Measurements from ENCODE around the gene LTBP4.
"Not testable (repeated sequence)": the region's sequence is repeated elsewhere in the genome, so short reads cannot be mapped to it uniquely, and the experiment has no call there.

The LTBP4 gene

GRCh38 chr19:40621966-40622772 is 21.0 kb downstream of the LTBP4 start:
- no peak overlapping the region for H3K4me3 ChIP-seq (ENCODE audit: low read length)
- DNase-seq (ENCODE audit: low read depth, low spot score) = no peak

GRCh38 chr19:40622773-40623075 is 21.6 kb downstream of the LTBP4 start:
- DNase-seq (ENCODE audit: low read depth, low spot score) = no peak
- H3K4me3 ChIP-seq (ENCODE audit: low read length) = no peak overlapping the region

- no peak for DNase-seq (ENCODE audit: low read depth, low spot score)
- H3K4me3 ChIP-seq (ENCODE audit: low read length) = no peak overlapping the region
Observed at GRCh38 chr19:40623403-40624251, 22.5 kb downstream of the LTBP4 start.

GRCh38 chr19:40624369-40625153 is 23.4 kb downstream of the LTBP4 start:
- H3K4me3 ChIP-seq (ENCODE audit: low read length); DNase-seq (ENCODE audit: low read depth, low spot score): not testable (repeated sequence)

- H3K4me3 ChIP-seq (ENCODE audit: low read length) = no peak overlapping the region
- no peak for DNase-seq (ENCODE audit: low read depth, low spot score)
Observed at GRCh38 chr19:40625406-40626120, 24.4 kb downstream of the LTBP4 start.

- DNase-seq (ENCODE audit: low read depth, low spot score) = no peak
- H3K4me3 ChIP-seq (ENCODE audit: low read length) = no peak overlapping the region
Observed at GRCh38 chr19:40626918-40627317, 25.7 kb downstream of the LTBP4 start.

GRCh38 chr19:40627486-40628279 is 26.5 kb downstream of the LTBP4 start:
- no peak overlapping the region for H3K4me3 ChIP-seq (ENCODE audit: low read length)
- no peak for DNase-seq (ENCODE audit: low read depth, low spot score)

GRCh38 chr19:40629346-40629745 is 28.2 kb downstream of the LTBP4 start:
- DNase-seq (ENCODE audit: low read depth, low spot score) = no peak
- H3K4me3 ChIP-seq (ENCODE audit: low read length) = no peak overlapping the region

GRCh38 chr19:40630571-40631160 is 29.5 kb downstream of the LTBP4 start:
- no peak overlapping the region for H3K4me3 ChIP-seq (ENCODE audit: low read length)
- DNase-seq (ENCODE audit: low read depth, low spot score) = no peak

GRCh38 chr19:40632311-40633036 is 31.3 kb downstream of the LTBP4 start:
- DNase-seq (ENCODE audit: low read depth, low spot score) = no peak
- no peak overlapping the region for H3K4me3 ChIP-seq (ENCODE audit: low read length)

GRCh38 chr19:40633207-40633606 is 32.0 kb downstream of the LTBP4 start:
- no peak overlapping the region for H3K4me3 ChIP-seq (ENCODE audit: low read length)
- DNase-seq (ENCODE audit: low read depth, low spot score) = no peak

GRCh38 chr19:40638327-40638726 is 37.2 kb downstream of the LTBP4 start:
- H3K4me3 ChIP-seq (ENCODE audit: low read length) = no peak overlapping the region

GRCh38 chr19:40639638-40639982 is 38.4 kb downstream of the LTBP4 start:
- DNase-seq (ENCODE audit: low read depth, low spot score) = no peak
- no peak overlapping the region for H3K4me3 ChIP-seq (ENCODE audit: low read length)

More at GRCh38 chr19:40638327-40638726, 37.2 kb downstream of the LTBP4 start:
- DNase-seq (ENCODE audit: low read depth, low spot score) = no peak

GRCh38 chr19:40640744-40641143 is 39.6 kb downstream of the LTBP4 start:
- DNase-seq (ENCODE audit: low read depth, low spot score) = no peak
- no peak overlapping the region for H3K4me3 ChIP-seq (ENCODE audit: low read length)

GRCh38 chr19:40641281-40641680 is 40.1 kb downstream of the LTBP4 start:
- H3K4me3 ChIP-seq (ENCODE audit: low read length) = no peak overlapping the region
- no peak for DNase-seq (ENCODE audit: low read depth, low spot score)

- DNase-seq (ENCODE audit: low read depth, low spot score) = no peak
Observed at GRCh38 chr19:40642051-40642706, 41.0 kb downstream of the LTBP4 start.

GRCh38 chr19:40642757-40643305 is 41.7 kb downstream of the LTBP4 start:
- H3K4me3 ChIP-seq (ENCODE audit: low read length) = no peak overlapping the region
- DNase-seq (ENCODE audit: low read depth, low spot score) = no peak

More at GRCh38 chr19:40642051-40642706, 41.0 kb downstream of the LTBP4 start:
- H3K4me3 ChIP-seq (ENCODE audit: low read length) = no peak overlapping the region

All from Jurkat, Clone E6-1 (cell line).